Gastroesophageal sphincter (tissue), 4 donors: Measurements from ENCODE around the gene KRT2. TPM values are rescaled to one million over a fixed set of nuclear protein-coding genes. Genes with fewer than 3 reads are reported as not detected.

Experiments
- ATAC-seq: fragments of 150-250 bp; one replicate; pipeline ENCODE4 v1.9.1; 2016; ENCODE audit warnings: mild to moderate bottlenecking, moderate library complexity
- H3K27ac ChIP-seq, 4 donors: fragments of 200-600 bp; sonication (generic) in 3 of 4; 1 replicate in 3 of 4; 2 replicates in 1 of 4; pipeline ENCODE4 v1.5.1; 2016 to 2019
- H3K27me3 ChIP-seq: fragments of 200-600 bp; sonication (generic); one replicate; pipeline ENCODE4 v1.5.1; 2019
- H3K36me3 ChIP-seq, 2 donors: fragments of 200-600 bp; sonication (generic); one replicate each; pipeline ENCODE4 v1.5.1; 2019; ENCODE audit warnings: control low read depth in 1 of 2
- H3K4me1 ChIP-seq, 3 donors: fragments of 200-600 bp; sonication (generic); 1 replicate in 2 of 3; 2 replicates in 1 of 3; pipeline ENCODE4 v1.5.1; 2016 to 2019; ENCODE audit warnings: control low read depth in 2 of 3
- H3K4me3 ChIP-seq, 2 donors: fragments of 200-600 bp; sonication (generic); one replicate each; pipeline ENCODE4 v1.5.1; 2019; ENCODE audit warnings: mild to moderate bottlenecking in 1 of 2, moderate library complexity in 1 of 2
- H3K9me3 ChIP-seq, 3 donors: fragments of 200-600 bp; sonication (generic); one replicate each; pipeline ENCODE4 v1.5.1; 2017 to 2019; ENCODE audit warnings: control low read depth in 2 of 3
- CTCF ChIP-seq, 4 experiments: fragments of 200-600 bp in 2 of 4; fragments of 450-650 bp in 2 of 4; sonication (generic) in 1 of 4; IDR thresholded peaks; one replicate each; pipeline ENCODE4 v1.5.1; 2017 to 2019; ENCODE audit warnings: antibody characterized with exemption in 4 of 4, mild to moderate bottlenecking in 2 of 4, moderate library complexity in 2 of 4
- EP300 ChIP-seq: sonication (generic); formaldehyde crosslinking; IDR thresholded peaks from one replicate; pipeline ENCODE4 v1.6.1; 2017; ENCODE audit warnings: antibody characterized with exemption, mild to moderate bottlenecking
- POLR2A ChIP-seq, 2 donors: fragments of 450-650 bp; IDR thresholded peaks; one replicate each; pipeline ENCODE4 v1.6.1; 2017; ENCODE audit warnings: antibody characterized with exemption in 2 of 2, mild to moderate bottlenecking in 2 of 2, moderate library complexity in 1 of 2
- POLR2AphosphoS5 ChIP-seq: sonication (generic); formaldehyde crosslinking; IDR thresholded peaks from one replicate; pipeline ENCODE4 v1.6.1; 2017; ENCODE audit warnings: antibody characterized with exemption
- whole genome bisulfite sequencing, 2 donors: methylation state at CpG; one replicate each; pipeline ENCODE4 v1.1.5; 2018; ENCODE audit warnings: low coverage in 1 of 2; 5-methylcytosine and 5-hydroxymethylcytosine counted together
- total RNA-seq, 4 donors: library from RNA; depleted of rRNA; stranded (reverse); fragments of >200 nt; gene quantifications; one replicate each; pipeline ENCODE4 v1.1.0, GENCODE V29; 2016

The KRT2 gene
- total RNA-seq, 4 donors from 2014 or later: not detected

- peaks cover 29% of the 10 kb centered on the region for H3K27me3 ChIP-seq
- 73% methylated on average over 4 of the region's 7 CpGs; no CpG with 5 or more reads in 1 of the 2 donors for WGBS, 2 donors
- H3K4me1 ChIP-seq: no peaks in the 10 kb centered on the region
- H3K4me3 ChIP-seq: no peak overlapping the region
- no peak for ATAC-seq
- no peak overlapping the region for H3K27ac ChIP-seq
- no peaks in the 10 kb centered on the region for H3K36me3 ChIP-seq
- TF ChIP-seq CTCF (IDR thresholded peaks at IDR 0.05) (no peak), EP300 (no peak), POLR2A (IDR thresholded peaks at IDR 0.05) (no peak), POLR2AphosphoS5 (no peak)
- H3K9me3 ChIP-seq: no peaks in the 10 kb centered on the region
Observed at GRCh38 chr12:52617403-52617785, 34.6 kb downstream of the KRT2 start.

- no peaks in the 10 kb centered on the region for H3K36me3 ChIP-seq
- no peak overlapping the region for H3K27ac ChIP-seq
- ATAC-seq: no peak
- WGBS, 2 donors: 66 to 88% methylated on average over 4 to 9 of the region's 10 CpGs
- no peaks in the 10 kb centered on the region for H3K9me3 ChIP-seq
- peaks cover 31% of the 10 kb centered on the region for H3K27me3 ChIP-seq
- TF ChIP-seq POLR2AphosphoS5 (no peak), POLR2A (IDR thresholded peaks at IDR 0.05) (no peak), CTCF (IDR thresholded peaks at IDR 0.05) (no peak), EP300 (no peak)
- H3K4me1 ChIP-seq: no peaks in the 10 kb centered on the region
- no peak overlapping the region for H3K4me3 ChIP-seq
Observed at GRCh38 chr12:52616680-52617402, 35.2 kb downstream of the KRT2 start.

GRCh38 chr12:52615912-52616311, 36.1 kb downstream of the KRT2 start:
- H3K4me1 ChIP-seq: no peaks in the 10 kb centered on the region
- ATAC-seq: no peak
- H3K4me3 ChIP-seq: no peak overlapping the region
- TF ChIP-seq EP300 (no peak), POLR2A (IDR thresholded peaks at IDR 0.05) (no peak), POLR2AphosphoS5 (no peak), CTCF (IDR thresholded peaks at IDR 0.05) (no peak)
- no peaks in the 10 kb centered on the region for H3K9me3 ChIP-seq
- H3K27ac ChIP-seq: no peak overlapping the region
- H3K36me3 ChIP-seq: no peaks in the 10 kb centered on the region
- peaks cover 39% of the 10 kb centered on the region for H3K27me3 ChIP-seq
- 100% methylated on average over 1 to 3 of the region's 9 CpGs for WGBS, 2 donors

- H3K4me1 ChIP-seq: no peaks in the 10 kb centered on the region
- no peak overlapping the region for H3K4me3 ChIP-seq
- 90 to 100% methylated on average over 1 to 2 of the region's 6 CpGs for WGBS, 2 donors
- no peaks in the 10 kb centered on the region for H3K36me3 ChIP-seq
- no peak for ATAC-seq
- TF ChIP-seq POLR2AphosphoS5 (no peak), EP300 (no peak), POLR2A (IDR thresholded peaks at IDR 0.05) (no peak), CTCF (IDR thresholded peaks at IDR 0.05) (no peak)
- H3K27ac ChIP-seq: no peak overlapping the region
- no peaks in the 10 kb centered on the region for H3K9me3 ChIP-seq
- H3K27me3 ChIP-seq: peaks cover 42% of the 10 kb centered on the region
Observed at GRCh38 chr12:52615208-52615868, 36.7 kb downstream of the KRT2 start.
